Upper lobe of right lung (tissue), 1 donor: Measurements from ENCODE around the gene PTCH2. TPM values are rescaled to one million over a fixed set of nuclear protein-coding genes. Genes with fewer than 3 reads are reported as not detected.
"Not testable (repeated sequence)": the region's sequence is repeated elsewhere in the genome, so short reads cannot be mapped to it uniquely, and the experiment has no call there.

ENCODE experiments used
- ATAC-seq: fragments of 200-7000 bp; cut with Tn5 transposase; one replicate; pipeline ENCODE4 v1.9.1; 2020; ENCODE audit warnings: mild to moderate bottlenecking, moderate library complexity
- DNase-seq: peaks from one replicate; pipeline ENCODE4 v3.0.0-alpha.2; 2020
- H3K27ac ChIP-seq: fragments of 200-600 bp; one replicate; pipeline ENCODE4 v1.8.0; 2022
- H3K27me3 ChIP-seq: fragments of 200-600 bp; one replicate; pipeline ENCODE4 v1.8.0; 2022; ENCODE audit warnings: mild to moderate bottlenecking
- H3K36me3 ChIP-seq: fragments of 200-600 bp; one replicate; pipeline ENCODE4 v1.8.0; 2022
- H3K4me1 ChIP-seq: fragments of 200-600 bp; one replicate; pipeline ENCODE4 v1.8.0; 2022
- H3K4me3 ChIP-seq: fragments of 200-600 bp; one replicate; pipeline ENCODE4 v1.8.0; 2022; ENCODE audit warnings: mild to moderate bottlenecking
- H3K9me3 ChIP-seq: fragments of 200-600 bp; one replicate; pipeline ENCODE4 v1.8.0; 2022
- CTCF ChIP-seq: fragments of 200-600 bp; IDR thresholded peaks from one replicate; pipeline ENCODE4 v1.8.0; 2022; ENCODE audit warnings: antibody characterized with exemption
- intact Hi-C: fragments of 100-400 bp; cut with DNase I; formaldehyde crosslinking; loops from one replicate; pipeline ENCODE4 v1.11.0; 2022
- total RNA-seq: library from RNA; stranded (reverse); fragmentation: NEBNext Ultra II Directional; extraction: Animal tissue kit (Norgen Biotek cat#: 25700); gene quantifications from one replicate; pipeline ENCODE4 v1.2.1, GENCODE V29; 2021
- donor health status: DM: no; HTN: yes; CAD: no; lungs with severe emphysema.

The PTCH2 gene
- total RNA-seq, 1 donor from 2014 or later: 0.64 TPM

- Histone ChIP-seq H3K4me1 (peaks cover 30% of the 10 kb centered on the region), H3K9me3 (no peaks in the 10 kb centered on the region), H3K27ac (peak within 1 kb of the TSS; percentile 96), H3K36me3 (peaks cover 25% of the 10 kb centered on the region), H3K27me3 (no peaks in the 10 kb centered on the region), H3K4me3 (peak within 1 kb of the TSS; percentile 84)
- peak; percentile 86 for TF ChIP-seq CTCF
- intact Hi-C loops: no loop called here
- ATAC-seq: peak; percentile 96
- peak; percentile 98 for DNase-seq
These were observed 43.1 kb downstream of the PTCH2 start, which contains the start of gene PLK3 for GRCh38 chr1:44799770-44800584. Gene PLK3 (plus strand): TSS chr1:44800377. CDS start chr1:44800464, 87 bp downstream.

GRCh38 chr1:44798481-44799365, 44.3 kb downstream of the PTCH2 start:
- peaks cover 13% of the 10 kb centered on the region for H3K36me3 ChIP-seq
- H3K4me1 ChIP-seq: peaks cover 28% of the 10 kb centered on the region
- no peak for ATAC-seq
- no peaks in the 10 kb centered on the region for H3K27me3 ChIP-seq
- intact Hi-C loops: no loop called here
- peak; percentile 67 for DNase-seq
- no peak overlapping the region for H3K4me3 ChIP-seq
- H3K27ac ChIP-seq: peak overlapping the region; percentile 96
- H3K9me3 ChIP-seq: no peaks in the 10 kb centered on the region
- TF ChIP-seq CTCF: no peak

GRCh38 chr1:44797886-44798285, 45.2 kb downstream of the PTCH2 start:
- H3K9me3 ChIP-seq, H3K27ac ChIP-seq, H3K36me3 ChIP-seq, ATAC-seq, H3K4me3 ChIP-seq, intact Hi-C loops, H3K27me3 ChIP-seq: not testable (repeated sequence)
- peak; percentile 19 for DNase-seq
- peaks cover 21% of the 10 kb centered on the region for H3K4me1 ChIP-seq

GRCh38 chr1:44792736-44793502, 50.1 kb downstream of the PTCH2 start:
- ATAC-seq: peak; percentile 24
- intact Hi-C loops: no loop called here

More at GRCh38 chr1:44792736-44793502, 50.1 kb downstream of the PTCH2 start:
- H3K4me1 ChIP-seq: no peaks in the 10 kb centered on the region
- H3K4me3 ChIP-seq: no peak overlapping the region
- H3K36me3 ChIP-seq: no peaks in the 10 kb centered on the region
- peak overlapping the region; percentile 51 for H3K27ac ChIP-seq
- H3K27me3 ChIP-seq: no peaks in the 10 kb centered on the region
- TF ChIP-seq CTCF: no peak
- peak; percentile 34 for DNase-seq
- no peaks in the 10 kb centered on the region for H3K9me3 ChIP-seq
